Esophagus squamous epithelium (tissue), 4 donors: Measurements from ENCODE around the gene LPIN2.

Source experiments
- POLR2A ChIP-seq, 4 donors: fragments of 450-650 bp; IDR thresholded peaks; one replicate each; pipeline ENCODE4 v1.6.1; 2017; ENCODE audit warnings: antibody characterized with exemption in 4 of 4, mild to moderate bottlenecking in 4 of 4, moderate library complexity in 3 of 4
- TF ChIP-seq, protein P1 (sequence below), 6 experiments: fragments of 450-650 bp in 4 of 6; fragments of 200-600 bp in 2 of 6; sonication (generic) in 2 of 6; IDR thresholded peaks; one replicate each; pipeline ENCODE4 v1.5.1; 2016 to 2019; ENCODE audit warnings: antibody characterized with exemption in 6 of 6, mild to moderate bottlenecking in 4 of 6, moderate library complexity in 4 of 6

DNA sequence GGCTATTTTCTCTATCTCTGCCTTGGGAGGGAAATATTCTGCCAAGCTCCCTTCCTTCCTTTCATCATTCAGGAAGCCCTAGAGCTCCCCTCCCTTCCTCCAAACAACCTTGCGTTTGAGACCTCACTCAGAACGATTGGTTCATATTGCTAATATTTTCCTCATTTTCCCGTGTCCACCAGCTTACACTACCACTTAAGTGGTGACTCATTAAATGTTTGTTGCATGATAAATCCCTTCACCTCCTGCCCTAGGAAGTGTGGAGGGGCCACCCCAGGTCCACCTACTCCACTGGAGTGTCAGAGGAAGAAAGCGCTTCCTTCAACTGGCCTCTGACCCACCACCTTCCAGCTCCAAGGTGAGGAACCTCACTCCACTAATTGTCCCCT, 2.3 kb upstream of the LPIN2 start:
- TF ChIP-seq, protein P1, sequence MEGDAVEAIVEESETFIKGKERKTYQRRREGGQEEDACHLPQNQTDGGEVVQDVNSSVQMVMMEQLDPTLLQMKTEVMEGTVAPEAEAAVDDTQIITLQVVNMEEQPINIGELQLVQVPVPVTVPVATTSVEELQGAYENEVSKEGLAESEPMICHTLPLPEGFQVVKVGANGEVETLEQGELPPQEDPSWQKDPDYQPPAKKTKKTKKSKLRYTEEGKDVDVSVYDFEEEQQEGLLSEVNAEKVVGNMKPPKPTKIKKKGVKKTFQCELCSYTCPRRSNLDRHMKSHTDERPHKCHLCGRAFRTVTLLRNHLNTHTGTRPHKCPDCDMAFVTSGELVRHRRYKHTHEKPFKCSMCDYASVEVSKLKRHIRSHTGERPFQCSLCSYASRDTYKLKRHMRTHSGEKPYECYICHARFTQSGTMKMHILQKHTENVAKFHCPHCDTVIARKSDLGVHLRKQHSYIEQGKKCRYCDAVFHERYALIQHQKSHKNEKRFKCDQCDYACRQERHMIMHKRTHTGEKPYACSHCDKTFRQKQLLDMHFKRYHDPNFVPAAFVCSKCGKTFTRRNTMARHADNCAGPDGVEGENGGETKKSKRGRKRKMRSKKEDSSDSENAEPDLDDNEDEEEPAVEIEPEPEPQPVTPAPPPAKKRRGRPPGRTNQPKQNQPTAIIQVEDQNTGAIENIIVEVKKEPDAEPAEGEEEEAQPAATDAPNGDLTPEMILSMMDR (IDR thresholded peaks at IDR 0.05): no peak
- no peak for TF ChIP-seq POLR2A (IDR thresholded peaks at IDR 0.05)
